Activated T-helper 1 cell treated with anti-CD3 and anti-CD28 coated beads, Interleukin-12 subunit alpha, Interleukin-12 subunit beta, Interleukin-2, Interleukin-4 antibody, amounts not matched to agents 30 ng/mL and 10 ng/mL and 1 ng/mL, durations not matched to agents 14 hours and 24 hours and 36 hours (primary cell): ENCODE results near the gene SIRPA. TPM values are rescaled to one million over a fixed set of nuclear protein-coding genes. Genes with fewer than 3 reads are reported as not detected.

Experiments used
- DNase-seq: peaks from one replicate; pipeline ENCODE4 v3.0.0; 2021; ENCODE audit warnings: low spot score
- H3K27ac Mint-ChIP-seq: one replicate; pipeline ENCODE4 v1.8.0; 2021; ENCODE audit warnings: mild to moderate bottlenecking, mixed read lengths
- H3K27me3 Mint-ChIP-seq: one replicate; pipeline ENCODE4 v1.8.0; 2022; ENCODE audit warnings: mild to moderate bottlenecking, moderate library complexity, mixed read lengths; ENCODE audit not compliant: insufficient read depth
- H3K36me3 Mint-ChIP-seq: one replicate; pipeline ENCODE4 v1.8.0; 2021; ENCODE audit warnings: low read depth, mixed read lengths
- H3K4me1 Mint-ChIP-seq: one replicate; pipeline ENCODE4 v1.8.0; 2021; ENCODE audit warnings: low read depth, mixed read lengths
- H3K4me3 Mint-ChIP-seq: one replicate; pipeline ENCODE4 v1.8.0; 2021; ENCODE audit warnings: mild to moderate bottlenecking, moderate library complexity, mixed read lengths
- H3K9me3 Mint-ChIP-seq: one replicate; pipeline ENCODE4 v1.8.0; 2021; ENCODE audit warnings: mixed read lengths
- intact Hi-C: fragments of 100-400 bp; cut with micrococcal nuclease; formaldehyde crosslinking; loops from one replicate; pipeline ENCODE4 v1.15.1; 2024
- total RNA-seq: library from RNA; stranded (reverse); gene quantifications from 2 replicates; pipeline ENCODE4 v1.2.3, GENCODE V29; 2022

SIRPA gene
- not detected in 2 replicates for total RNA-seq

DNA sequence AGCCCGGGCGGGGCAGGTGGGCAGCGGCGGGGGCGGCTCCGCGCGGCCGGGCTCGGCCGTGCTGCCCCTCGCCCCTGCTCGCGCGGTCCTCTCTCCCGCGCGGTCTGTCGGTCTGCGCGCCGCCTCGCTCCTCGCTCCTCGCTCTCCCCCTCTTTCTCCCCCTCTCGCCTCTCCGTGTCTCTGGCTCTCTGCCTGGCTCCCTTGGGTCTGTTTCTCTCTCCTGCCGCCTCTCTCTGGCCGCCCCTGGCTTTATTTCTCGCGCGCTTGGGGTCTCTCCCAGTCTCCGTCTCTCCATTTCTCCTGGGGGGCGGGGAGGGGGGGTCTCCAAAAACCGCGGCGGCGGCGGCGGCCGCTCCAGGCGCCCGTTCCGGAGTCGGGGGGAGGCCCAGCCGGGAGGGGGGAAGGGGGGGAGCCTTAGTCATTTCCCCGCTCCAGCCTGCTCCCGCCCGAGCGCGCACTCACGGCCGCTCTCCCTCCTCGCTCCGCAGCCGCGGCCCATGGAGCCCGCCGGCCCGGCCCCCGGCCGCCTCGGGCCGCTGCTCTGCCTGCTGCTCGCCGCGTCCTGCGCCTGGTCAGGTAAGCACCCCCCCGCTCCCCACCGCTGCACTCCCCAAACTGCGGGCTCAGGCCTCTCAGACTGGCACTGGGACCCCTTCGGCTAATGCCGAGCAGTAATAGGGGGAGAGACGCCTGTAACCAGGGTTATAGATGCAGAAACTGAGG lies at the start of gene SIRPA:
TSS of gene SIRPA (plus strand) at position 457 of the 723 bp plus-strand sequence. CDS start at position 498, 41 bp downstream.
- Mint-ChIP-seq H3K9me3 (no peaks in the 10 kb centered on the region), H3K4me1 (no peaks in the 10 kb centered on the region), H3K27me3 (peaks cover 61% of the 10 kb centered on the region), H3K36me3 (no peaks in the 10 kb centered on the region), H3K27ac (no peak within 1 kb of the TSS), H3K4me3 (peak within 1 kb of the TSS; percentile 51)
- no peak for DNase-seq
- intact Hi-C loops = loop anchor here (5.0 kb wide), 1 partner anchor 93 kb away; no protein-coding TSS in a partner anchor

GRCh38 chr20:1845701-1846100 lies 49.5 kb upstream of the SIRPA start:
- Mint-ChIP-seq H3K27me3 (no peaks in the 10 kb centered on the region), H3K4me3 (no peak overlapping the region), H3K9me3 (peaks cover 4% of the 10 kb centered on the region), H3K36me3 (peaks cover 3% of the 10 kb centered on the region), H3K27ac (no peak overlapping the region), H3K4me1 (peaks cover 14% of the 10 kb centered on the region)
- no peak for DNase-seq
- intact Hi-C loops = no loop called here

- no peak for DNase-seq
- intact Hi-C loops = no loop called here
- Mint-ChIP-seq H3K4me1 (peaks cover 19% of the 10 kb centered on the region), H3K27me3 (no peaks in the 10 kb centered on the region), H3K4me3 (no peak overlapping the region), H3K36me3 (peaks cover 3% of the 10 kb centered on the region), H3K9me3 (peaks cover 4% of the 10 kb centered on the region), H3K27ac (no peak overlapping the region)
Measured at GRCh38 chr20:1846341-1846740, 48.9 kb upstream of the SIRPA start.

- no peak overlapping the region for H3K4me3 Mint-ChIP-seq
- peaks cover 3% of the 10 kb centered on the region for H3K36me3 Mint-ChIP-seq
- peaks cover 4% of the 10 kb centered on the region for H3K9me3 Mint-ChIP-seq
- DNase-seq = no peak
- intact Hi-C loops = no loop called here
- H3K4me1 Mint-ChIP-seq = peaks cover 19% of the 10 kb centered on the region
- H3K27me3 Mint-ChIP-seq = no peaks in the 10 kb centered on the region
- no peak overlapping the region for H3K27ac Mint-ChIP-seq
Measured at GRCh38 chr20:1846876-1847275, 48.3 kb upstream of the SIRPA start.

GRCh38 chr20:1847780-1848179 lies 47.4 kb upstream of the SIRPA start:
- Mint-ChIP-seq H3K27me3 (no peaks in the 10 kb centered on the region), H3K27ac (peak overlapping the region; percentile 45), H3K4me1 (peaks cover 19% of the 10 kb centered on the region), H3K9me3 (peaks cover 4% of the 10 kb centered on the region), H3K4me3 (no peak overlapping the region), H3K36me3 (peaks cover 3% of the 10 kb centered on the region)
- DNase-seq = no peak
- intact Hi-C loops = no loop called here

- DNase-seq = no peak
- intact Hi-C loops = no loop called here
- no peak overlapping the region for H3K4me3 Mint-ChIP-seq
- no peaks in the 10 kb centered on the region for H3K27me3 Mint-ChIP-seq
- peaks cover 3% of the 10 kb centered on the region for H3K36me3 Mint-ChIP-seq
- no peak overlapping the region for H3K27ac Mint-ChIP-seq
- H3K9me3 Mint-ChIP-seq = peaks cover 4% of the 10 kb centered on the region
- H3K4me1 Mint-ChIP-seq = peaks cover 19% of the 10 kb centered on the region
Measured at GRCh38 chr20:1848373-1848772, 46.8 kb upstream of the SIRPA start.

- Mint-ChIP-seq H3K36me3 (peaks cover 3% of the 10 kb centered on the region), H3K9me3 (peaks cover 4% of the 10 kb centered on the region), H3K4me1 (peaks cover 9% of the 10 kb centered on the region), H3K27me3 (peaks cover 2% of the 10 kb centered on the region), H3K4me3 (no peak overlapping the region), H3K27ac (no peak overlapping the region)
- DNase-seq = no peak
- intact Hi-C loops = no loop called here
Measured at GRCh38 chr20:1851396-1851795, 43.8 kb upstream of the SIRPA start.

DNA sequence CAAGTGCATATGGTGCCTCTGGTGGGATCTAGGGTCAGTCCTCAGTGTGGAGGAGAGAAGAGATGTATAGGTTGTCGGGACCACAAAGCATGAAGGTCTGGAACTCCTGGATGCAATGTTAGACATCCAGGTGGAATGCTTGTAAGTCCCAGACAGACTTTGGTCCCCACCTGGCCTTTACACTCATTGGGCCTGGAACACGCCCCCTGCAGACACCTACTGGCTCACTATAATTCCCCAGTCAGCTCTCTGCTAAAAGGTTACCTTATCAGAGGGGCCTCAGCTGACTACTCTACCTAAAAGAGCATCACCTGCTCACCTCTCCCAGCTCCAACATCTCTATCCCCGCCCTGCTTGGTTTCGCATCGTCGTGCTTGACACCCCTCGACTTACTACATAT lies 41.7 kb upstream of the SIRPA start:
- peaks cover 9% of the 10 kb centered on the region for H3K4me1 Mint-ChIP-seq
- intact Hi-C loops = no loop called here

GRCh38 chr20:1854246-1854645 lies 41.0 kb upstream of the SIRPA start:
- H3K4me1 Mint-ChIP-seq = peaks cover 9% of the 10 kb centered on the region
- no peaks in the 10 kb centered on the region for H3K36me3 Mint-ChIP-seq
- no peak overlapping the region for H3K27ac Mint-ChIP-seq
- DNase-seq = no peak
- peaks cover 2% of the 10 kb centered on the region for H3K27me3 Mint-ChIP-seq
- H3K9me3 Mint-ChIP-seq = no peaks in the 10 kb centered on the region
- intact Hi-C loops = no loop called here
- H3K4me3 Mint-ChIP-seq = no peak overlapping the region

More for the DNA sequence above, 41.7 kb upstream of the SIRPA start:
- no peaks in the 10 kb centered on the region for H3K9me3 Mint-ChIP-seq
- H3K36me3 Mint-ChIP-seq = no peaks in the 10 kb centered on the region
- no peak for DNase-seq
- H3K27ac Mint-ChIP-seq = no peak overlapping the region
- H3K4me3 Mint-ChIP-seq = no peak overlapping the region
- peaks cover 2% of the 10 kb centered on the region for H3K27me3 Mint-ChIP-seq

DNA sequence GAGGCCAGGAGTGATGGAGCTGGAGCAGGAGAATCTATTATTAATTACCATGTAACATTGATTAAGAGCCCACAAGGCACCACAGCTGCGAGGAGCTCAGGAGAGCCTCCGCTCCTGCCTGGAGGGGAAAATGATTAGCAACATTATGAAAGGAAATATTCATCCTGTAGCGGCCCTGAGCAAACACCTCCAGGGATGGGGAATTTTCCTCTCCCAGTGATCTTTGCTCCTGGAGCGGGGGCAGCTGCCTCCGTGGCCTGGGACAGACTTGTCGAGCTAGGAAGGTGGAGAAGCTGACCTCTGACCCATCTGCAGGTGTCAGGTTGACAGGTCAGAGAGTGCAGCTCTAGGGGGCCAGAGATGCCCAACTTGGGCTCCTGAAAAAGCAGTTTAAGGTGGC lies 40.1 kb upstream of the SIRPA start:
- Mint-ChIP-seq H3K4me3 (no peak overlapping the region), H3K36me3 (no peaks in the 10 kb centered on the region), H3K27ac (no peak overlapping the region), H3K27me3 (peaks cover 2% of the 10 kb centered on the region), H3K4me1 (peaks cover 9% of the 10 kb centered on the region), H3K9me3 (no peaks in the 10 kb centered on the region)
- DNase-seq = no peak
- intact Hi-C loops = no loop called here

- Mint-ChIP-seq H3K9me3 (no peaks in the 10 kb centered on the region), H3K4me3 (no peak overlapping the region)
Measured at GRCh38 chr20:1855690-1856089, 39.5 kb upstream of the SIRPA start.

DNA sequence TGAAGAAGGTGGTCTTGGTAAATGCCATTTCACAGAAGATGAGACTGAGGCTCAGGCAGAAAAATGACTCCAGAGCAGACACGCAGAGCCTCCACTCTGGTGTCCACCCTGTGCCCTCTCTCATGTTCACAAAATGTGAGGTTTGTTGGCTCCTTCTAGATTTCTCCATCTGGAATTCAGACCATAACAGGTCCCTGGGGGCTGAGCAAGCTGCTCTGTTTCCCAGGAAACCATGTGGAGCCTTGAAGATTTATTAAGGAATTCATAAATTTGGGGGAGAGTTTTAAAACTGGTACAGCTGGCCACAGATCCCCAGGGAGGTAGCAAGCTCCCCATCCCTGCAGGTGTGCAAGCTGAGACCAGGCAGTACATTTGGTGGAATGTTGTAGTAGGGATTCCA lies 38.8 kb upstream of the SIRPA start:
- intact Hi-C loops = no loop called here
- H3K27ac Mint-ChIP-seq = no peak overlapping the region
- H3K27me3 Mint-ChIP-seq = peaks cover 2% of the 10 kb centered on the region
- no peaks in the 10 kb centered on the region for H3K4me1 Mint-ChIP-seq
- no peaks in the 10 kb centered on the region for H3K9me3 Mint-ChIP-seq
- H3K36me3 Mint-ChIP-seq = no peaks in the 10 kb centered on the region
- H3K4me3 Mint-ChIP-seq = no peak overlapping the region
- DNase-seq = no peak

More at GRCh38 chr20:1855690-1856089, 39.5 kb upstream of the SIRPA start:
- Mint-ChIP-seq H3K4me1 (peaks cover 5% of the 10 kb centered on the region), H3K36me3 (no peaks in the 10 kb centered on the region), H3K27me3 (peaks cover 2% of the 10 kb centered on the region), H3K27ac (no peak overlapping the region)
- intact Hi-C loops = no loop called here
- no peak for DNase-seq

DNA sequence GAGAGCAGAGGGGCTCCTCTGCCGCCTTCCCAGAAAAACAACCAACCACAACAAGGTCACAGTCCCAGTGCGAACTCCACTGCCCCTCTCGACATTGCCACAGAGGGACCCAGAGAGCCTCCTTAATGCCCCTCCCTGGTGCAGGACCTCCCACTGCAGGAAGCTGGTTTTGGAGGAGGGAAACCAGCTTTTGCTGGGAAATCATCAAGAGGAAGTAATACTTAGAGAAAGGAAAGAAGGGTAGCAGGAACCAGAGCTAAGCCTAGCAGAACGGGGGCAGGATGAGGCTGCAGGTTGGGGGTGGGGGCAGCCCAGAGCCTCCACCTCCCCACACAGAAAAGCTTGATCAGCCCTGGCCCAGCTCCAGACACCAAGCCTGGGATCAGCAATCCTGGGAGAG lies 37.7 kb upstream of the SIRPA start:
- no peak overlapping the region for H3K27ac Mint-ChIP-seq
- intact Hi-C loops = no loop called here
- H3K36me3 Mint-ChIP-seq = no peaks in the 10 kb centered on the region
- no peaks in the 10 kb centered on the region for H3K9me3 Mint-ChIP-seq
- H3K4me3 Mint-ChIP-seq = no peak overlapping the region
- H3K4me1 Mint-ChIP-seq = no peaks in the 10 kb centered on the region
- no peak for DNase-seq
- H3K27me3 Mint-ChIP-seq = peaks cover 2% of the 10 kb centered on the region

DNA sequence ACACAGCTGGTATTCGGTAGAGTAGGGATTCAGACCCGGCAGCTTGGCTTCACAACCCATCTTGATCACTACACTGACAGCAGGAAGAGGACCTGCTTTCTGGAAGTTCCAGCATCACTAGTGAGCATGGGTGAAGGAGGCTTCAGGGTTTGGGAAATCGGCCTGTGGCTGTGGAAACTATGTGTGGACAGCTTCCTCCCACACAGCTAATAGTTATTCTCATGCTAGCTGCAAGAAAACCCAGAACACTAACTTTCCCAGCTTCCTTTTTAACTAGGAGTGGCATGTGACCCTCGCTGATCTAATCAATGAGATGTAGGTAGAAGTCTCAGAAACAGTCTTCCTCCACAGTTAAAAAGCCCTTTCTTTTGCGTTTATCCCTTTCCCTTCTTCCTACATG lies 36.3 kb upstream of the SIRPA start:
- Mint-ChIP-seq H3K4me1 (no peaks in the 10 kb centered on the region), H3K4me3 (no peak overlapping the region), H3K27me3 (peaks cover 2% of the 10 kb centered on the region), H3K9me3 (no peaks in the 10 kb centered on the region), H3K27ac (no peak overlapping the region), H3K36me3 (no peaks in the 10 kb centered on the region)
- intact Hi-C loops = no loop called here
- DNase-seq = no peak
